Measurements from ENCODE around the gene EFHD2.

- no peak for TF ChIP-seq POLR2A (IDR thresholded peaks at IDR 0.05)
- no peak for TF ChIP-seq CTCF (IDR thresholded peaks at IDR 0.05)
These were observed 45.8 kb downstream of the EFHD2 start for GRCh38 chr1:15455522-15455921.

Data from vagina (tissue), 2 donors.